Bone marrow (tissue), 2 donors: Measurements from ENCODE around the gene KIF1A.

ENCODE experiments used
- DNase-seq, 2 donors: peaks; one replicate each; lab custom pipeline; 2025; lab: John Stamatoyannopoulos, UW

Gene KIF1A

DNA sequence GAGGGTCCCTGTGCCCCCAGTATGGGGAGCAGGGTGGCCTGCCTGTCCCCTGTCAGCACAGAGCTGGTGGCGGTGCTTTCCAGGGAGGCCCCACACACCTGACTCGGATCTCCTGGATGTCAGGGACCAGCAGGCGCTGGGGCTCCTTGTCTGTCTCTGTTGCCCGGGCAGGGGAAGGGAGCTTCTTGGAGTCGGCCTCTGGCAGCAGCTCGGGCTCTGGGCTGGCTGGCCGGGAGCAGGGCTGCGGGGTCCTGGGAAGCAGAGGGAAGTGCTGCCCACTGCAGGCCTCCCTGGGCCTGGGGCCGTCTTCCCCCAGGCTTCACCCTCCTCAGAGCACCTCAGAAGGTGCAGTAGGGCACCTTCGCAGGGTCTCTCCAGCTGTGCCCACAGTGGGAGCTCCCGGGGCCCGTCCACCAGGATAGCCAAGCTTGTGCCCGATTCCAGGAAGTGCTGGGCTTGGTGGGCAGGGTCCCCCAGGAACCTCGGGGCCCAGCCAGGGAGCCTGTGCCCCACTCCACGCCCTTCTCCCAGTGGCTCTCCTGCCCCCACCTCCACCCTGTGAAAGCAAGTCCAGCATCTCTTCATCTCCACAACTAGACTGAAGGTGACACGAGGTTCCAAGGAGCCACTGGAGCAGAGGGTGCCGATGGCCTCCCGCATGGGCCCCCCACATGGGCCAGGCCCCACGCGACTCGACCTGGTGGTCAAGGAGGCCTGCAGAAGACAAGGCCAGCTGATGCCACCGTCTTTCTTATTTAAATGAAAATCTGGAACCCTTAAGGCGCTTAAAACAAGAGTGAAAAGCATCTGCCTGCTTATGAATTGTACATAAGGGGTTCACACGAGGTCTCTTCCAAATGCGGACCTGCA is 100.1 kb downstream of the KIF1A start:
- DNase-seq = no peak

DNA sequence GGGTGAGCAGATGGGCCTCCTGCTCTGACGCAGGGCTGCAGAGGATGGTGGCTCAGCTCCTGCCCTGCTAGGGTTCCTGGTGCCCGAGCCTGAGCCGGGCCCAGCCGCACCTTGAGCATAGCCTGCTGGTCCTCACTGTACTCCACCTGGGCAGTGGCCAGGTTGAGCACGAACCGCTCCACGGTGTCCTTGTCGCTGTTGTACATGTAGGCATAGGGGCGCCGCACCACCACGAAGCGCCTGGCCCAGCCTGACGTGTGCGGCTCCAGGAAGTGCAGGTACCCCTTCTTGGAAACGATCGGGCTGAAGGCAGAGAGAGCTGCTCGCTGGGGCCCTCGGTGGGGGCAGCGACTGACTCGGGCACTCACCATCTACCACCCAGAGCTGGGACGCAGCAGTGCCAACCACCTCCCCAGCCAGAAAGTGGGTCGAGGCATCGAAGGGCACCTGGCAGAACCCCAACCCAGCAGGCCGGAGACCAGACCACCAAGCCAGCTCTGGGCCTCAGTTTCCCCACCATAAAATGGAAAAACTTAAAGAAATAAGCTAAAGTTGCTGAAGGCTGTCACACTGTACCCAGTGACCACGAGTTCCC is 101.0 kb downstream of the KIF1A start:
- DNase-seq = no peak

DNA sequence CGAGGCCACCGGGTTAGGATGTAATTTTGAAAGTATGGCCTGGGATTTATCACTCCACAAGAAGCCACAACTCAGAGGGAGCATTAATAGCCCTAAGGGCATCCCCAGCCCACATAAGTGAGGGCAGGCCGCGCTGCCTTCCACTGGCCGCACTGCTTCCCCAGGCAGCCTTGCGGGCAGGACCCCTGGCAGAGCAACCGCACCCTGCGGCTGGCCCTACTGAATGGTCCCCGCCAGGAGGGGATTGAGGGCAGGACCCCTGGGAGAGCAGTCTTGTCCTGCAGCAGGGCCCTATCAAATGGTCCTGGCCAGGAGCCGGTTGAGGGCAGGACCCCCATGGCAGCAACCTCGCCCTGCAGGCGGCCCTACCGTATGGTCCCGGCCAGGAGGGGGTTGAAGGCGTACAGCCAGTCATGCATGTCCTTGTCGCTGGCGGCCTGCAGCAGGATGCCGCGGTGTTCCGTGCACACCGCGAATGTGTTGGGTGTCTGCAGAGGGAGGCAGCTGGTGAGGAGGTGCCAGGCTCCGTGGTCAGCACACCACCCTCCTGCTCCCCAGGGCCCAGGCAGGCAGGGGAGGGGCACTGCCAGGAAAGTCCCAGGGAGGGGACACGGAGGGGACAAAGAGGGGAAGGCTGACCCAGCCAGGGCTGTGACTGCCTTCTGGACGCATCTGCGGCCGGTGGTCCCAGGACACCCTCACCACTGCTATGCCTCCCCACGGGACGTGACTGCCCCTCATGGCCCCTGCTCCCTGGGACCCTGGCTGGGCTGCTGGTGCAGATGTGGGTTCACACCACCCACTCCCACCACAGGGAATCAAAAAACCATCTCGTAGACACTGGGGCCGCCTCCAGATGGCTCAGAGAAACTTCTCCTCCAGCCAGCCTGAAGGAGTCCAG is 102.1 kb downstream of the KIF1A start:
- no peak for DNase-seq

DNA sequence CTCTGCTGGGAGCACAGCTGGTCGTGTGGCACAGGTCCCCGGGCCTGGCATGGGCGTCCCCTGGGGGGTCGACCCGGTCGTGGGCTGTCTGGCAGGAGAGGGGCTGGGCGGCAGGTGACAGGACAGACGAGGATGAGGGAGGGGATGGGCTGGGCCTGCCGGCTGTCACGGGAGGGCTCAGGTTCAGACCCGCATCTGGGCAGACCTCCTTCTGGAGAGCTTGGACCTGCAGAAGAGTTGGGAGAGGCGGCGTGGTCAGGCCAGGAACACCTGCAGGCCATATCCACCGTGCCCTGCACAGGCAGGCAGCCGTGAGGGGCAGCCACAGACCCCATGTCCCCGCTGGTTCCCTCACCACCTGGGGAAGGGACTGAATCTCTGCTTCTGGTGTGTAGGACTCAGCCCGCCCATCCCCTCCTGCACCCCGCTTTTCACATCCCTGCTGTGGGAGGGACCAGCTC is 102.8 kb downstream of the KIF1A start:
- no peak for DNase-seq

DNA sequence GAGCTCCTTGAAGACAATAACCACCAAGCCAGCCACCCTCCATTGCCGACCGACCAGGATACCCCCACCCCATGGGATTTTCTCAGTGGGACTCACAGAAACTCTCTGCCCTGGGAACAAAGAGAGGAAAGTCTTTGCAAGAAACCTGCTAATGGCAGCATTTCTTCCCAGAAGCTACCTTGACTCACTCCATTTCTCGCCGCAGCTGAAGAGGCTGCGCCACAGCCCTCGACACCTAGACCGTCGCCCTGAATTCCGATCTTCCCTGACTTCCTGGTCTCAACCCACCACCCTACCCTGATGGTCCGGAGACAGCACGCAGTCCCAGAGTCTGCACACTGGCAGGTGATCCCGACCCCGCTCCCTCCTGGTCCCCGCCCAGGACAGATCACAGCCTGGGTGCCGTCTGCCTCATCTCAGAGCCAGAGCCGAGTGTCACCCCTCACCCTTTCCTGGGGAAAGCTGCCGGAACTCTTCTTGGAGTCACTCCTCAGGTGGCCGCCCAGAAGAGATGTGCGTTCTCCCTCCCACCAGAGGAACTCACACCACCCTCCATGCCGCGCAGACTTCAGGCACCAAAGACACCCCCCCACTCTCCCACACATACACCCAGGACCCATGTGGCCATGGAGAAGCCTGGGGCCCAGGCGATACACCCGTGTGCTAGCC is 103.8 kb downstream of the KIF1A start:
- DNase-seq = no peak

DNA sequence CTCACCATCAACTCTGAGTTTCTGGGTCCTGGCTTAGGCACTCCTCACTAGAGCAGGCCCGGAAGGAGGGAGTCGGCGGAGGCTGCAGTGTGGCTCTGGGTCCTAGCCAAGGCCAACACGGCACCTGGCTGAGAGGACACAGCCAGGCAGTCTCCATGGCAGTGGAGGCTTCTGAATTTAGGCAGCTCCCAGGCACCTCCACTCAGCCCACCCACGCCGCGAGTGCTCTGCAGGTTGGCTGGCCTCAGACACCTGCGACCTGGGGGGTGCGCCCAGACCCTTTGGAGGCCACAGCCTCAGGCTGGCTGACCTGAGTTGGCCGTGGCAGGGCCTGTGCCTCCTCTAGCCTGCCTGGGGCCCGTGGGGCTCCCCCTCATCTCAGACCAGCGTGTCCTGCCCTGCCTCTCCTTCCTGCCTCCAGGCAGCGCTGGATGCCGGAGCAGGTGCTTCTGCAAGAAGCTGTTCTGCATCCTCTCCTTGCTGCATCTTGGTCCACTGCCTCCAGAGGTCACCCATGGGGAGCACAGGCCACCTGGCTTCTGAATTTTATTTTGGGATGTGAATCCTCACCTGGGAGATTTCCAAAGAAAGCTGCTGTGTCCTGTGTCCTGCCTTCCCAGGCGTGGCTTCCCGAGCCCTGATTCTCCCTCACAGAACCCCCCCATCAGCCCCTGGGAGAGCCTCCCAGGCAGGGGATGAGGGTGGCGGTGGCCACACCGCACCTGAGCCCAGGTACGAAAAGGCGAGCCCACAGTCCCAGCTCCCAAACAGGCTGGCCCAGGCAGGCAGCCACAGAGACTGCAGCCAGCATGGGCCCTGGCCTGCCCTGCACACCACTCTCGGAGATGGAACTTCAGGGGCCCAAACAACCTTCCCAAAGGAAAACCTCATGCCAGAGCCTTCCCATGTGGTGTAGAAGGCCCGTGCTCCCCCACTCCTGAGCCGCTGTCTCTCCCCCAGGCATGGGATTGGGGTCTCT is 105.0 kb downstream of the KIF1A start:
- DNase-seq = no peak

DNA sequence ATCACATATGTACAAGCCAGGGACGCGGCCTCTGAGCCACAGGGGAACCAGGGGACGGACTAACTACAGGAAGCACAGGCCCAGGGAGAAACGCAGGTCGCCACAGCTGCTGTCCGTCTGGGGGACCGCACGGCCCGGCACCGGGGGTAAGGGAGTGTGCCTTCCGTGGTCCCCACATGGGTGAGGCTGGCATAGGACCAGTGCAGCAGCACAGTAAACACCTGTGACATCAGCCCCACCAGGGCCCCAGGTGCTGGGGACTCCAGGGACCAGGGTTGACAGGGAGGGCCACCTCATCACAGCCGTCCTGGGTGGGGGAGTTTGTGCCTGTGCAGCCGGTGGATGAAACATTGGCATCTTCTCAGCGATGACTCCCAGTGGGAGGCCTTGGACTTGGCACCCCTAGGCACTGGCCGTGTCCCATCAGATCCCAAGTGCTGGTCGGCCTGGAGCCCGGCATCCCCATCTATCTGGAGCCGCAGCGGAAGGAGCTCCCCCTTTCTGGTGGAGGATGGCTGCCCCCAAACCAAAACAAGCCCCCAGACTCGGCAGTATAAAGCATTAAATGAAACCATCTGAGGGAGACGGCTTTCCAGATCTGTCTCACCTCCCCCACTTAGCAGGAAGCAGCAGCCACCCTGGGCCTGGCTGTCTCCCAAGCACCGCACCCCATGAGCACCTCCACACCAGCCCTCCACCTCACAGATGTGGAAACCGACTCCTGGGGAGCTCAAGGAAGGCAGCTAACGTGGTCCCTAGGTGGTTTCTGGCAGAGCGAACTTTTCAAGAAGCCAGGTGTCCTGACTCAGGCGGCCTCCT is 105.9 kb downstream of the KIF1A start:
- no peak for DNase-seq

DNA sequence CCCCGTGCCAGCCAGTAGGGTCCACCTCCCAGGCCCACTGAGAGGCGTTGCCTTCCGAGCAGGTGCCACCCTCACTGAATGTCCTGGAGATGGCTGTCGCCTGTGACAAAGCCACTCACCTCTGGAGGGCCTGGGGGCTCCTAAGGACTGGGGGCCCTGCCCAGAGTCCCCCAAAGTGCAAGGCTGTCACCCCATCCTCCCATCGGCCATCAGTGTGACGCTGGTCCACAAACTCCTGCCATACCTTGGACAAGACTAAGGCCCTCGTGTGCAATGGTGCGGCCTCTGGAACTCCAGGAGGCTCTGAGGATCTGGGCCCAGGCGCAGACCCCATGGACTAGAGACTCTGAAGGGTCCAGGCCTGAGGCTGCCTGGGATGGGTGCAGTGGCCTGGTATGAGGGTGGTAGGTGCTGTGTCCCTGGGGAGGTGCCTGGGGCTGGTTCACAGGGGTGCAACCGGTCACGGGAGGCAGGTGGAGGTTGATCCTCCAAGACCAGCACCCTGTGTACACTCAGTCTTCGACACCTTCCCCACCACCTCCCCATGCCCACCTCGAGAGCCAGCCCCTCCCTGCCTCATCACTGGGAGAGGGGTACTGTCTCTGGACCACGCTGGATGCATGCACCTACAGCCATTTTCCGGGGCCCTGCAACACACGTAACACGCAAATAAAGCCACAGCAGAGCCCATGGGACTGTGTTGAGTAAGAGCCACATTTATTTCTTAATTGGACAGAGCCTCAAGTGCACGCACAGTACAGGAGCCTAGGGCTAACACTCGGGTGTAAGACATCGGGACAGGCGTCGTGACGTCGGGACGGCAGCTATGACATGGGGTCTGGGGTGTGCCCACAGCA is 106.7 kb downstream of the KIF1A start:
- no peak for DNase-seq

DNA sequence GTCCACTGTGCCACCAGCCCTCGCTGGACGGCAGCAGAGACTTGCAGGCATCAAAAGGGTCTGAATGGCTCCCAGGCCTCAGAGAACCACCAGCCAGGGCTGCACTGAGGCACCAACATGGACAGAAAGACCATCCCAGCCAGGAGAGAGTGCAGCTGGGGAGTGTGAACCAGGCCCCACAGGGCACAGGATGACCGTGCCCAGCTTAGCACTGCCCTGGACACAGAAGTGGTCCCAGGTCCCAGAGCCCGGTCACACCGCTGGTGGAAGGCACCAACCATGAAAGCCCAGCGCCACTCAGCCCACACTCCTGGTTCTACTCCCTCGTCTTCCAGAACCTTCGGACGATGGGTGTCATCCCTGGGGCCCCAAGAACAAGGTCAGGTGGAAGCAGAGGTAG is 107.9 kb downstream of the KIF1A start:
- no peak for DNase-seq

DNA sequence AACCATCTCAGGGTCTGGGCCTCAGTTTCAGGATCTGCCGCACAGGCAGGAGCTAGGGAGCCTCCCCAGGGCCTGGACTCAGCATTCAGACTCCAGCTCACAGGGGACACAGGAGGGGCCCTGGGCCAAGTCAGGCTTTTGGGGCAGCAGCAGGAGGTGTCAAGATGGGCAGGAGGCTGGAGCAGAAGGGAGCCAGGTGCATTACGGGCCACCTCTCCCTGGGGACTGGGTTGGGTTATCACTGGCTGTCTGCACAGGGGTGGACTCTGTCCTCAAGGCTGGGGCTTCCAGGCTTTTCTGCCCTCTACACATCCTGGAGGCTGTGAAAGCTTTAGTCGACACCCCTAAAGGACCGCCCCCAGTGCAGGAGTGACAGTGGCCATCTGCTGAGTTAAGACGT is 108.3 kb downstream of the KIF1A start:
- no peak for DNase-seq

DNA sequence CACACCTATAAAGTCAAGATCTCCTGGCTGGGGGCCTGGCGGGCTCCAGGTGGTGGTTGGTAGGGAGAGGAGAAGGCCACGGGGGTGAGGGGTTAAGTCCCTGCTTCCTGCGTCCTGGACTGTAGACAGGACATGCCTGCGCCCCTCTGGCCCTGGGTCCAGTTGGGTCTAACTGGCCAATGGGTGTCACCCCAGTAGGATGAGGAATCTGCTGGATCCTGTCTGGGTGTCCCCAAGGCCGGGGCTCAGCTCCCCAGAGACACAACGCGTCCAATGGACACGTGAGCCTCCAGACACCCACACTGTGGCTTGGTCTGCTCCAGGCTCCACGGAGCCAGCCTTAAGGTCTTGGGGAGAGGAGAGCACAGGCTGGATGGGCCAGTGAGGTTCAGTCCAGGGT is 108.7 kb downstream of the KIF1A start:
- DNase-seq = no peak

DNA sequence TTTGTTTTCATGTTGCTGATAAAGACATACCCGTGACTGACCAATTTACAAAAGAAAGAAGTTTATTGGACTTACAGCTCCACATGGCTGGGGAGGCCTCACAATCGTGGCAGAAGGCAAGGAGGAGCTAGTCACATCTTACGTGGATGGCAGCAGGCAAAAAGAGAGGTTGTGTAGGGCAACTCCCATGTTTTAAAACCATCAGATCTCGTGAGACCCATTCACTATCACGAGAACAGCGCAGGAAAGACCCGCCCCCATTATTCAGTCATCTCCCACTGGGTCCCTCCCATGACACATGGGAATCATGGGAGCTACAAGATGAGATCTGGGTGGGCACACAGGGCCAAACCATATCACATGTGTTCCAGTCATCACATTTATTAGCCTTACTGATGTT is 111.6 kb downstream of the KIF1A start:
- DNase-seq = no peak

DNA sequence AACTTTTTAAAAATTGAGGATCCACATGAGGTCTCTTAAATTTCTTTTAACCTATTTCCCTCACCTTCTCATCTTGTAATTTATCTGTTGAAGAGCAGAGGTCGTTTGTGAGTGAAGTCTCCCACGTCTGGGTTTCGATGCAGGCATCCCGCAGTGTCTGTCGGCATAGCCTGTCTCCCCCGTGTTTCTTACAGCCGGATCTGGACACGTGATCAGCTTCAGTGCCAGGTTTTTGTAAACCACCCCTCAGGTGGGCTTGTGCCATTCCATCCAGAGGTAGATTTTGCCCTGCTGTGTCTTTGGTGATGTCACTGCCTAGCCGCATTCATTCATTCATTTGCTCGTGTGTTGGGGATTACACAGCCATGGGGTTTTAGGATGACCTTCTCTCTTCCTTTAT is 112.2 kb downstream of the KIF1A start:
- DNase-seq = no peak

DNA sequence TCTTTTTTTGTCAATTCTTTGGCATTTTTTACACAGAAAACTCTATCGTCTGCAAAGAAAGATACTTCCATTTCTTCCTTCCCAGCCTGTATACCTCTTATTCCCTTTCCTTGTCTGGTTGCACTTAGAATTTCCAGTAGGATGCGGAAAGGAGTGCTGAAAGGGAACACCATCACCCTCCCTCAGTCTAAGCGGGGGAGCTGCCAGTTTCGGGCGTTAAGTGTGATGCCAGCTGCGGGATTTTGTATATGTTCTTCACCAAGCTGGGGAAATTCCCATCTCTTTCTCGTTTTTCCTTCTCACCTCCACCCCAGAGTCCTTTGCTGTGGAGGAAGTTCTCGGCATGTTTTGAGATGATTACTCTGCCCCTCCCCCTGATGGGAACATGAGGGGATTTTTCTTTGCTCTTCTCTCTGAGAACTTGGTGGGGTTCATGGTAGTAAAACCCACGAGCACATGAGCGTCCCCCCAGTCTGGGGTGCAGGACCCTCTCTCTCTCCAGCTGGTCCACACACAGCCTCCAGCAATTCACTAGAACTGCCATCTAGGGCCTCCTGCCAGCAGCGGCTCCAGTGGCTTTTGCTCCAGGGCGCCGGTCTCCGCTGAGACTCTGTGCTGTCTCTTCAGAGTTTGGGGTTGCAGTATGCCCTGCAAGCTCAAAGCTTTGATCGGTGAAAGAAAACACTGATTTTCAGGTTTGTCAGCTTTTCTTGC is 112.8 kb downstream of the KIF1A start:
- no peak for DNase-seq

DNA sequence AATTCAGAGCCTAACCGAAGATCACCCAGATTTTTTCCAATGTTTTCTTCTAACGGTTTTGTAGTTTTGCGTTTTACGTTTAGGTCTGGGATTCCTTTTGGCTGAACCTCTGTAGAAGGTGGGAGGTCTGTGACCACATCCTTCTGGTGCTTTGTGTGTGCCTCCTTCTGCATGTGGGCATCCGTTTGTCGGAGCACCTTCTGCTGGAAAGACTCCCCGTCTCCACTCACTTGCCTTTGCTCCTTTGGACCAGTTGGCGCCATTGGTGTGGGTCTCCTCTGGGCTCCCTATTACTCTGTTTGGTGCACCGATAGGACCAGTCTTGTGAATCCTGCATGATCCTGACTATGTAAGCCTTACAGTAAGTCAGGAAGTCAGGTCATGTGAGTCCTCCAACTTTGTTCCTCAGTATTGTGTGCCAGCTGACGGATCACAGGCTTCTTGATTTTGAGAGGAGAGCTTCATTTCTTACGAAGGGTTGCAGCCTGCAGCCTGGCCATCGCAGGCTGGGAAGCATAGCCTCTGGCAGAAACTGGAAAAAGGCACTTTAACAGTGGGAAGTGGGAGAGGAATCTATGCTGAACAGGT is 114.7 kb downstream of the KIF1A start:
- no peak for DNase-seq

DNA sequence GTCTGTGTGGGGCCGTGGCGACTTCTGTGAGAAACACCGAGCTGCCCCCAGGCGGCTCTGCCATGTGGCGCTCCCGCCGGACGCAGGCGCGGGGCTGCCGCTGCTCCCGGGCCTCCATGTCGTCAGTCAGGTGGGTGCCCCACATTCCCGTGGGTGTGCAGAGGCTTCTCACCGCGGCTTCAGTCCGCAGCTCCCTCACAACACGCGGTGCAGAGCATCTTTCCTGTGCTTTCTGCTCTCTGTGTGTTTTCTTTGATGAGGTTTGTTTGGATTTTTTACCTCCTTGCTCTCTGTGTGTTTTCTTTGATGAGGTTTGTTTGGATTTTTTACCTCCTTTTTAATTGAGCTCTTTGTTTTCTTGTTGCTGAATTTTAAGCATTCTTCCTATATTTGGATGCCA is 115.4 kb downstream of the KIF1A start:
- no peak for DNase-seq

DNA sequence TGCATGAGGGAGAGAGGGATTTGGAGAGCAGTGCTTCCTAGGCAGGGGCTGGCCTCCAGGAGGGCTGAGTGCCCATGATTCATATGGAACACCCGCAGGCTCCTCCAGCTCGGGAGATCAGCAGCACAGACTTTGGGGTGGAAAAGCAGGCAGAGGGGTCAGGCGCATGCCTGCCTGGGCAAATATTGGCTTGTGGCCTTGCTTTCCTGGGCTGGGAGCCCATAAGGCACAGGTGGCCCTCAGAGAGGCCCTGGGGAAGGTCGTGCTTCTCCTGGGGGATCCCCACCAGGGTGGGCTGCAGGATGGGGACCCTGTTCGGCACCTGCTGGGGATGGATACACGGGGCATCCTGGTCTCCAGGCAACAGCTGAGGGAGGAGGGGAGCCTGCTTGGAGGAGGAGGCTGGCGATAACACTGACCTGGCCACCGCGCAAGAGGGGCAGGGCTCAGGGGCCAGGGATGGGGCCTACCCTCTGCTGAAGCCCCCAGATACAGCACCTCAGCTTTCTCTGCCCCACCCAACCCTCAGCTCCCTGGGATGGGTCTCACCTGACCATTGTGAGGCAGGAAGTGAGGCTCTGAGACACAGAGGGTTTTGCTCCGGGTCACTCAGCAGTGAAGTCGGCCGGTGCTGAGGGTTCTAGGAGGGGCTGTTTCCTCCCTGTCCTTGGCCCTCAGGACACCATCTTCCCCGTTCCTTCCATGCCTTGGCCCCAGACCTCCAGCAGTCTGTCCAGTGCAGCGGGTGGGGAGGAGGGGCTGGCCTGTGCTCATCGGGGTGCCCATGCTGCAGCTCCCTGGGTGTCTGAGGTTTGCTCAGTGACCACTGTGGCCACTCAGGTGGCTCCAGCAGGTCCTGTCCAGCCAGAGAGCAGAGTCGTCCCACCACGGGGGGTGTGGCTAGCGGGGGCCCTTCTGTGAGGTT is 116.3 kb downstream of the KIF1A start:
- DNase-seq = no peak
